Amniotic epithelial cell (primary cell): Measurements from ENCODE around the gene SLC6A7.

Experiments
- DNase-seq: peaks from one replicate; pipeline ENCODE4 v3.0.0-alpha.2; 2010; ENCODE audit warnings: low read depth

Gene SLC6A7

DNA sequence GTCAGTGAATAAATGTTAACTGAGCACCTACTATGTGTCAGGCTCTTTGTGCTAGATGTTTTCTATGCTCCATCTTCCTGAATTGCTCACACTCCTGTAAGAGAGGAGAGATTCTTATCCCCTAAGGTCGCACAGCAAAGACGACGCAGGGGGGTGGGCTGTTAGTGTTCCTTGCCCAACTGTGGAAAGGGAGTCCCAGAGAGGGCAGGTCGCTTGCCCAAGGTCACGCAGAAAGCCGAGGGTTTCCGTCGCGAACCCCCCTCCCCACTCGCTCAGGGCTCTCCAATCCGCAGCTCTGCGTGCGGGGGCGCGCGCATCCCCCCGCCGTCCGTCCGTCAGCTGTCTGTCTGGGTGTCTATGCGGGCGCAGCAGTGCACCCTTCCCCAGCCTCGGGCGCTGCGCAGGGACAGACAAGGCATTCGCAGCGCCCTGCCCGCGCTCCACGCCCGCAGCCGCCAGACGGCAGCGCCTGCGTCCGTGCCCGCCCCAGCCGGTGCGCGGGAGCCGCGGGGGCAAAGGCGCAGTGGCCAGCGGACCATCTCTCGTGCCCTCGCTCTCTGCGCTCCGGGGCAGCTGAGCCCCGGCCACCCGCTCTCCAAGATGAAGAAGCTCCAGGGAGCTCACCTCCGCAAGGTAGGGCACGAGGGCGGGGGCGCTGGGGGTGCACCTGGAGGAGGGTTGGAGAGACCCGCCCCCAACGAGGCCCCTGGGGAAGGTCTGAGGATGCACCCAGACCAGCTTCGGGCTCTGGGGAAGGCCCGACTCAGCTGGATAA lies at the start of gene SLC6A7:
TSS of gene SLC6A7 (plus strand) at position 335 of the 775 bp plus-strand sequence. CDS start at position 601, 266 bp downstream.
- no peak for DNase-seq

DNA sequence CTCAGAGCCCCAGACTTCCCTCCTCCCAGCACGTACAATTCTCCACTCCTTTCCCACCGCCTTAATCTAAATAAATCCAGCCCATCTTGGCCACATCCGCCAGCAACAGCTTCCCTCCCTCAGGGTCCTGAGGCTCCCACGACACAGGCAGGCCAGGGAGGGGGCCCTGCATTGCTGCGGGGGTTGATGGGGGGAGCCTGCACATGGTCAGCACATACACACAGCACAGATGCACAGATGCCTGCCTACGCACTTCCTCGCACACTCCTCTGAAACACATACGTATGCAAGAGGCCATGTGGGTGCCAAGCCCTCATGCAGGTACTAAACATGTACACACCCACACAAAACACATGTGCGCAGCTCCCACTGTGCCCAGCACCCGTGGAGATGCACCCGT lies 49.0 kb upstream of the SLC6A7 start:
- DNase-seq = peak; percentile 87

DNA sequence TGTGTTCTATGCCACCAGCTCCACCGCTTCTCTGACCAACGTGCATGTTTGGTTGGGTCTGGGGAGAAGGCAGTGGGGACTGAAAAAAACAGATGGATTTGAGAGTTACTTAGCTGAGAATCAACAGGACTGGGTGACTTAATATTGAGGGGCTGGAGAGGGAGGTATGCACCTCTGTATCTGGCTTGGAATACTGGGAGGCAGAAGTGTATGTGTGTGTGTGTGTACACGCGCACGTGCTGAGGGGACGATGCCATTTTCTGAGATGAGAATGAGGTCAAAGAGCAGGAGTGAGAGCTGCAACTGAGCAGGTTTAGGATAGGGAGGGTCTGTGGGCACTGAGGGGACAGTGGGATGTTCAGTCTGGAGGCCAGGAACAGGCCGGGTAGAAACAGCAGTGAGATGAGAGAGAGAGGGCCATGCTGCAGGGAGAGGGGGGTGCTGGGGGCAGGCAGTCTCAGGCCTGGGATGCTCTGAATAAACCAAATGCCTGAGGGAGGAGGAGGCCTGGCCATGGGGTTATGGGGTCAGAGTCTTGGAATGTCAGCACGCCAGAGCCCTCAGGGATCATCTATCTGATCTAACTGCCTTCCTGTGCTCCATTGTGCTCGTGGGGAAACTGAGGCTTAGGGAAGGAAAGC lies 48.2 kb upstream of the SLC6A7 start:
- peak; percentile 91 for DNase-seq

DNA sequence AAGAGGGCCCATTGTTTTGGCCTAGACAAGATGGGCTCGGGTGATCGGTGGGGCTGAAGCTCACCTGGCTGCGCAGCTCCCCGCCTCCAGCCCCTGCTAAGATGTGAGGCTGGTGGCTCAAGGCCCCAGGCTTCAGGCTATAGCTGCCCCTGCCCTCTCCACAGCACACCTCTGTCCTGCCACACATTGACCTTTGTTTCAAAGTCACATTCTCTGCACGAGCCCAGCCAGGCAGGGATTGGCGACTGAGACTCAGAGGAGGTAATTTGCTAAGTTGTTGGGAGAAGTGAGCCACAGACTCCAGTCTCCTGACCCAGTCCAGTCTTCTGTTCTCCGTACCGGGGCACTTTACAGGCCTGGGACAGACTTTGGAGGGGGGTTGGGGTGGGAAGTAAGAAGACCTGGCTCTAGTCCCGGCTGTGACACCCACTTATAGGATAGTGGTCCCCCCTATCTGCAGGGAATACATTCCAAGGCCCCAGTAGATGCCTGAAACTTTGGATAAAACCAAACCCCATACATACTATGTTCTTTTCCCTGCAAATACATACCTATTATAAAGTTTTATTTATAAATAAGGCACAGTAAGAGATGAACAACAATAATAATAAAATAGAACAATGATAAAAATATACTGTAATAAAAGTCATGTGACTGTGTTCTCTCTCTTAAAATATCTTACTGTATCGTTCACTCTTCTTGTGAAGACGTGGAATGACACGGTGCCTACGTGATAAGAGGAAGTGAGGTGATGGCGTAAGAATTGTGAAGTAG lies 47.5 kb upstream of the SLC6A7 start:
- DNase-seq = no peak

DNA sequence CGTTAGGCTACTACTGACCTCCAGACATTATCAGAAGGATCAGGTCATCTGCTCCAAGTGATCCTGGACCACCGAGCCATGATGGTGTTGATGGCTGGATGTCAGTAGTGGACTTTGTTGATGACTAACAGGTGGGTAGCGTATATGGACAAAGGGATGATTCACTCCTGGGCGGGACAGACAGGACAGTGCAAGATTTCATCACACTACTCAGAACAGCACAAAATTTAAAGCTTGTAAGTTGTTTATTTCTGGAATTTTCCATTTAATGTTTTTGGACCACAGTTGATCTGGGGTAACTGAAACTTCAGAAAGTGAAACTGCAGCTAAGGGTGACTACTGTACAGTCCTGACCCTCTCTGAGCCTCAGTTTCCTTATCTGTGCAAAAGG lies 46.9 kb upstream of the SLC6A7 start:
- peak; percentile 97 for DNase-seq

DNA sequence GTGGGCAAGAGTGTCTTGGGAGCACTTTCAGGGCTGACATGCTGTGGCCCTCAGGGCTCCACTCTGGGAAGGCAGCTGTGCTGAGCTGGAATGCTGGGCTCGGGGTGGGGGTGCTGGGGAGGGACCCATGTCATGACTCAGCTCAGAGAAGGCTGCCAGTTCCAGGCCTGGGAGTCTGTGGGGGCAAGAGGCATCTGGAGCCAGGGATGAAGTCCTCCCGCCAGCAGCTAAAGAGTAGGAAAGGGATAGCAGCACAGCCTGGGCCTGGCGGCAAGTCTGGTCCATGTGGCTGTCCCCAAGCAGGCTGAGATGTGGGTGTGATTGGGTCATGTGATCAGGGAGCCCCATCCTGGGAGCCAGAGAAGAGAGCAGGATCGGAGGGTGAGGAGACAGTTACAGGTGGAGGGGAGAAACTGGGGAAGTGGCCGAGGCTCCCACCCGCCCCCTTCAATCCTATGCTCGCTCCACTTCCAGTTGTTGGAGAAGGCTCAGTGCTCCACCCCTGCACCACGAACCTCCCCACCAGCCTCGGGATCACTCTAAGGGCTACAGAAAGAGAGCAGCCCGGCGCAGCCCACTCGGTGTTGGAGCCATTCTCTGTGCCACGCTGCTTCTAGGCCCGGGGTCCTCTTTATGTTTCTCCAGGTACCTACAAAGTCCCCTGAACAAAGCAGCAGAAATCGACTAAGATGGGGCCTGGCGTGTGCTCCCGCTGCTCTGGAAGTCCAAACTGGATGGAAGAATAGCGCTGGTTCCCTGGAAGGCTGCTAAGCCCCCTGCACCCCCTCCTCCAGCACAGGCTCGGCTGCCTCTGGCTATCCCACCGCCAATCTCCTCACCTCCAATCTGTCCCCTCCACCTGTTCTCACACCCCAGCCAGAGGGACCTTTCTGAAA lies 46.3 kb upstream of the SLC6A7 start:
- DNase-seq = peak; percentile 95

DNA sequence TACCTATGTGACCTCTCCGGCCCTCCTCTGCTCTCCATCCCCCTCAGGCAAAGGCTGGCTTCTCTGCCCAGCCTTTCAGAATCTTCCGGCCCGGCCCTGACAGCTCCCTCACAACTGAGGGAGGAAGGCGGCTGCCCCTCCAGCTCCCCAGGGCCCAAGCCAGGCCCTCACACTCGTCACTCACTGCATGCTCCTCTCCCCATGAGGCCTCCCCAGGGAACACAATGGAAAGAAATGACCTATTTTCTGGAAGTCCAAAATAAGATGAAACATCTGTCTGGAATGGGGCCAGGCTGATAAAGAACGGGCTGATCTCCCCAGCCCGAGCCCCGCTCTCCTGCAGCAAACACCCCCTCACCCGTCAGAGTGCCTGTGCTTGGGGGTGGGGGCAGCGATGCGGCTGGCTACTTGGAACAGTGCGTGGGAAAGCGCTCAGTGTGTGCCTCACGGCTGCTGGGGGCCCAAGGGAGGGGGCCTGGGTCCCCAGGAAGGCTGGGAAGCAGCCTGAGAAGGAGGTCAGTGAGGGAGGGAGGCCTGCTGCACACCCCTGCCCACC lies 45.5 kb upstream of the SLC6A7 start:
- peak; percentile 90 for DNase-seq

DNA sequence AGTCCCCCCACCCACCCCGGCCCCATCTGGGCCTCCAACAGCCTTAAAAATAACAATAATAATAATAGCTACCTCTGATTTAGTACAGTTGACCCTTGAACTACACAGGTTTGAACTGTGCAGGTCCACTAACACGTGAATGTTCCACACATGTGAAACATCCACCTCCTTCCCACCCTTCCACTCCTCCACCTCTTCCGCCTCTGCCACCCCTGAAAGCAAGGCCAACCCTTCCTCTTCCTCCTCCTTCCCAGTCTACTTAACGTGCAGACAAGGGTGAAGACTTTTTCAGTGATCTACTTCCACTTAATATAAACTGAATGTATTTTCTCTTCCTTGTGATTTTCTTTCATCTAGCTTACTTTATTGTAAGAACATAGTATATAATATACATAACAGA lies 45.0 kb upstream of the SLC6A7 start:
- DNase-seq = peak; percentile 55

DNA sequence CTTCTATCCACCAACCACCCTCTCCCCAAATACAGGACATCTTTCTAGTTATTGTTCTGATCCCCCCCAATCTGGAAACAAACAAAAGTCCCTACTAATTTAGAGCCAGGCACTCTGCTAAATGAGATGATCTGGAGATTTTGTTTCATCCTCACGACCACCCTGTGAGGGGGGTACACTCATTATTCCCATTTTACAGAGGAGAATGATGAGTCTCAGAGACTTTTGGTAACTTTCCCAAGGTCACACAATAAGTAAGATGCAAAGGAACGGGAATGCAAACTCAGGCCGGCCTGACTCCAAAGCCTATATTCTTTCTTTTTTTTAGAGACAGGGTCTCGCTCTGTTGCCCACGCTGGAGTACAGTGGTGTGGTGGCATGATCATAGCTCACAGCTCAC lies 43.6 kb upstream of the SLC6A7 start:
- no peak for DNase-seq

DNA sequence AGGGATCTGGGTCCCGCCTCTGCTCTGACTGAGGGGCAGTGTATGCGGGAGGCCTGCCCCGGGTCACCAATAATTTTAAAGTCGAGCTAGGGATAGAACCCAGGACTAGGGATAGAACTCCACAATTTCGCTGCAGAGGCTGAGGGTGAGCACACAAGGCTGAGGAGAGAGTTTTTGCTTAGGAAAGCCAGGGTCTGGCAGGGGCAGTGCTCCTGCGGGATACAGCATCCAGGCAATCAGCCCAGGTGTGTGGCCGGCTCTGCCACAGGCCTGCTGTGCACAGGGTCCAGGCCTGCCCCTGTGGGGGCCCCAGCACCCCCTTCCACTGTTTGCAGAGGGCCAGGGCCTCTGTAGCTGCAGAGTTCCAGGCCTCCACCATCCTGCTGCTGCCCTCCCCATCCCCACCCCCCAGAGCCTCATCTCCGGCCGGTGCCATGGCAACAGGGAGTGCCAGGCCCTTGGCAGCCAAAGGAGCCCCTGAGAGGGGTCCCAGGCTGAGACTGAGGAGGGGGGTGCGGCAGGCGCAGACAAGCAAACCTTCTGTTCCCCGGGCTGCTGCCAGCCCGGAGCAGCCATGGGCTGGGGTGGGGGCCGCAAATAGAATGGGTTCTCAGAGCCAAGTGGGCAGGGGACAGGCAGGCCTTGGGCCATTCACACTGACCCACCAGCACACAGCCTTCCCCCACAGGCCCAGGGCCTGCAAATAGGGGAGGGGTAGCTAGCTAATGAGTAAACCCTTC lies 42.8 kb upstream of the SLC6A7 start:
- no peak for DNase-seq

DNA sequence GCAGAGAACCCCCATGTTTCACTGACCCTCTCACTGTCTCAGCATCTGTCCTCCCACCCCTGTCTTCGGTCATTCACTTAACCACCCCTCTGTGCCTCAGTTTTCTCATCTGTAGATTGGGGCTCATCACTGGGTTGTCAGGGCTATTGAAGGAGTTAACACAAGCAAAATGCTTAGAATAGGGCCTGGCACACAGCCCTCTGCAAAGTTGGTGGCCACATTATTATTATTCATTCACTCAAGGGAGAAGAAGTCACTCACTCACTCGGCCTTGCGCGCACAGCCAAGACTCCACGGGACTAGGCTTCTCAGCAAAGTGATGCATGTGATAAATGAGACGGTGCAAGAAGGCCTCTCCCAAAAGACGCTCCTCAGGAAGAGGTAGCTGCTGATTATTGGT lies 42.2 kb upstream of the SLC6A7 start:
- DNase-seq = no peak

DNA sequence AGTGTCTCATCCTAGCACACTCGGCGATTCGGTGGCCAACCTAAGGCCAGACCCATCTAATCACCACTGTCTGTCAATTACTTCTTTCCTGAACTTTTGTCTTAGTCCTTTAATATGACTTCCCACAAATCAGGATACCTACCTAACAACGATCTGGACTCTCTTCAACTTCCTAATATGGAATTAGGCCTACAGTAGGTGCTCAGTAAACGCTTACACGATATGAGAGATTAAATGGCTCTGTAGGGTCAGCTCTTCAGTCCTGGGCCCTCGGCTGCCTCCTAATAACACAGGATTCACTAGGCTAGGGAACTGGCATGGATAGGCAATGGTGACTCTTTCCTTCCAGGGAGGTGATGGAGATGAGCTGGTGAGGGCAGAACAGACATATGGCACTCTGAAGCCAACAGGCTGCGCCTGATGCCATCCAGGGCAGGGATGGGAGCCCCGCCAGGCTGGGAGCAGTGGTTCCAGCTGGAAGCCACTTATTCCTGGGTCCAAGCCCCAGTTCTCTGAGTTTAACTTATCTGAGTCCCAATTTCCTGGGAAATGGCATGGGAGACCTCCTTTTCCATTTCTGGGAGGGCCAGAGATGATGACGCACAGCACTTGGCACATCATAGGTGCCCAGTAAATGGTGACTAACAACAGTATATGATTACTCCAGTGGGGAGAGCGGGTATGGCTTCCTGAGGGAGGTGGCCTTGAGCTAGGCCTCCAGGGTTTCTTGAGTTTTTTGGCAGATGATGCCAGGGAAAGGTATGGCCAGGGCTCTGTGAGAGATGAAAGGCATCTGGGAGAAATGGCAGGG lies 41.5 kb upstream of the SLC6A7 start:
- no peak for DNase-seq

DNA sequence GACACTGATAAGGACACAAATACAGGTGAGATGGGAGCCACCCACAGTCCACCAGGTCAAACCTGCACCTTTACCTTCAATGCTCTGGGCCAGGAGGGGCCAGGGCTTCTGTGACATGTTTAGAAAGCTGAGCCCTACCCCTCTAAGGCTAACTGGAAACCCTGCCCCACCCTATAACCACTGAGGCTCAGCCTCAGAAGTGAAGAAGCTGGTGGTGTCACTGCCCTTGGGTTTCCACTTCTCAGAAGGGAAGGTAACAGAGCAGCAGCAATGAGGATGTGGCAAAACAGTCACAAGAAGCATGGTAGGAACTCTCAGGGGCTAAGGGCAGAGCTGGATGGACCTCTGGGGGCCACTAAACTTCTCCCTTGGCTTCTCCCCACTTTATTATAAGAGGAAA lies 40.2 kb upstream of the SLC6A7 start:
- no peak for DNase-seq

DNA sequence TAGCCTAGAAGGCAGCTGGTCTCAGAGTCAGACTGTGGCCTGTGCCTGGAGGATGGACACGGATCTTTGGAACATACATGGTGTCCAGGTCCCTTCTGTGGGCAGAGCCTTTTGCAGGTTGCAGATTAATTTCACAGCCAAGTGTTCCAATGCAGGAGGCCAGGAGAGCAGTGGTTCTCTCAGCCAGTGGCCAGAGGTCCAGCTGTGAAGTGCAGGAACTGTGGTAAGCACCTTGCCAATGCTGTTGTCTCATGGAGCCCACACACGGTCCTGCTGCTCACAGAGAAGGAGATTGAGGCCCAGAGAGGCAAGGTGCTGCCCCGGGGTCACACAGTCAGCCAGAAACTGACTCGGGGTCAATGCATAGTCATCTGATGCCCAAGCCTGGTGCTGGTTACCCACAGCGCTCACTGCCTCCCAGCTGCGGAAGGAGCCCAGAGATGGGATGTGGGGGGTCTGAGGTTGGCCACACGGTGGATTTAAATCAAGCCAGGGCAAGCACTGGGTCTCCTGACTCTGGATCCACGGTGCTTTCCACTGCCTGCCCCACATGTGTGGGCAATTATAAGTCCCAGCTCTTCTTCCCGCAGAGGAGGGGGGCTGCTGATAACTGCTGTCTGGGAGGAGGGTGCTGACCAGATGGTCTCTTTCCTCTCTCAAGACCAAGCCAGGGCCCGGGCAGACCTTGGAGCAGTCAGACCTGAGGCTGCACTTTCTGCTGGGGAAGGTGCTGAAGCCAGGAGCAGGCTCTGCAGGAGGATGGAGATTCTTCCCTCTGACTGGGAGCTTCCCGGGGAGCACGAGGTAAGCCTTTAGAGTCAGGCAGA lies 37.0 kb upstream of the SLC6A7 start:
- DNase-seq = peak; percentile 59

DNA sequence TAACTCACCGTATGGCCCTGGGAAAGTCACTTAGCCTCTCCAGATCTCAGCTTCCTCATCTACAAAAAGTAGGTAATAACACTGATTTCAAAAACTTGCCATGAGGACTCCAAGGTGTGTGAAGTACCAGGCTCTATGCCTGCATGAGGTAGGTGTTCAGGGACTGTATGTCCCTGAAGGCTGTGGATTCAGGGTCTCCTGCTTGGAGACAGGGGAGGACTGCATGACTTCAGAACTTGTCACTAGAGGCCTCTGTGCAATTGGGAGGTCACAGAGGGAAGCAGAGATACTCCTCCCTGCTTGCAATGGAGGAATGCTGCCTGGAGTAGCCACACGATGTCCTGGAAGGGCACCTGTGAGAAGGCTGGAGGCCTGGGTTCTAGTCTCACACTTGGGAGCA lies 36.4 kb upstream of the SLC6A7 start:
- DNase-seq = no peak

DNA sequence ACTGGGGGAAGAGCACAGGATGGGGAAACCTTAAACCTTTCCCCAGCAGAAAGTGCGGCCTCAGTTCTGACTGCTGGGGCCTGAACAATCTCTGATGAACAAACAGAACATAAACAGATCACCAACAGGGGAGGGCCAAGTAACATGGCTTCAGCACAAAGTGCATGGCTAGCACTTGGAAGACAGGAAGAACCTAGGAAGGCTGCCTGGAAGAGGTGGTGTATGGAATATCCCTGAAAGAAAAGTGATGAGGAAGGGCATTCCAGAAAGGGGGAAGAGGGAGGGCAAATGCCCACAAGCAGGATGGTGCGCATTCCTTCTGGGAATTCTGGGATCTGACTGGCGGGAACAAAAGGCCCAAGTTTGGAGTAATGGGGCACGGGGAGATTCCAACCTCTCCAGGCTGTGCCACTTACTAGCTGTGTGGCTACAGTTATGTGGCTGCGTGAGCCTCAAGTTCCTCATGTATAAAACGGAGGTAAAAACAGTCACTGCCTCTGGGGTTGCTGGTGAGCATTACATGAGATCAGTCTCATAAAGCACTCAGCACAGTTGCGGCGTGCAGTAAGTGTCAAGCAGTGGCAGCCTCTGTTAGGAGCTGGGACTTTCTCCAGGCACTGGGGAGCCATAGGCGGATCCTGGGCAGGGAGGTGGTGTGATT lies 35.8 kb upstream of the SLC6A7 start:
- DNase-seq = peak; percentile 78

DNA sequence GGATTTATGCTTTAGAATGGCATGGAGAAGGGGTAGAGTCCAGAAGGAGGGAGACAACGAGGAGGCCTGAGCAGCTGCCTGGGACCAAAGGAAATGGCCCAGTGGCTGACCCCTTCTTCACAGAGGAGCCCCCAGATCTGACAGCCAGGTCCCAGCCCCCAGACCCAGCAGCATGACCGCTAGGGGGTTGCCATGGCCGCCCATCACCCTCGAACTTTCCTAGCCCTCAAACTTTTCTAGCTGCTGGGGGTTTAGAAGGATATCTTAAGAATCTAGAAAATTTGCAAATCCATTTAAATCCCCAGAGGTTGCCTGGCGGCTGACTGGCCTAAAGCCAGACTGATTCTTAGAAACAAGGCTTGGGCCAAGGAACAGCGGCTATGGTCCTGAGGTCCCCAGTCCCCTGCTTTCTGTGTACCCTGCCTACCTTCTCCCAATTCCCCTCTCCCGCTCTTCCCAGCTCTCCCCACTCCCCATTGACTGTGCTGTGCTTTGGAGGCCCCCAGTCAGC lies 35.2 kb upstream of the SLC6A7 start:
- DNase-seq = peak; percentile 49

DNA sequence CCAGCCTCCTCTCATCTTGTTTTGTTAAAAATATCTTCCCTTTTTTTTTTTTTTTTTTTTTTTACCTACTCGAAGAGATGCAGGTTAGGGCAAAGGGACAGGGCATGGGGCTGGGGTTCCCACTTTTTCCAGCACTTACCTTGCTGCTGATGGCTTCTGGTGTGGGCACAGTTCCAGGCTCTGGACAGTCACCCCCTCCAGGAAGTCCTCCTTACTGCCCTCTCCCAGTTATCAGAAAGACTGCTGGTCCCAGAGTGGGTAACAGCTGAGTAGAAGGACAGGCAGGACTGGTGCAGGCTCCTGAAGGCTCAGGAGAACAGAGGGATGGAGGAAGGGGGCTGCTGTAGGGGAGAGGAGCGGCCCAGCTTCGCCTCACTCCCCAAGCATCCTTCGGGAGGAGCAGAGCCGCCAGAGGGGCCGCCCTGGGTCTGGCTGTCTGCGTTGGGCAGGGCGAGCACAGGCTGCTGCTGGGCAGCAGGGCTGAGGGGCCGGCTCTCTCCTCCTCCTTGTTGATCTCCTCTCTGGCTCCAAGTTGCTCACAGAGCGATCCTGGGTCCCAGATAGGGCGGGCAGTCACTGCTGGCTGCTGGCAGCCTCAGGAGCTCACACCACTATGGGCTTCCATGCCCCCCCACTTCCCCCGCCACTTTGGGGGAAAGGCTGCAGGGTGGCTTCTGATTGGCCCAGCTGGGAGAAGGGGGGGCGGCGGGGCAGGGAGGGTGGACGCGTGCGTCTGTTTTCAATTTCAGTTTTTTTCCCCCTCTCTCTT lies 34.4 kb upstream of the SLC6A7 start, which contains the start of gene PDGFRB:
TSS of gene PDGFRB (minus strand) at position 588 of the 769 bp plus-strand sequence. CDS start 18,798 bp downstream, outside the sequence.
- peak; percentile 77 for DNase-seq
